Glutamatergic neuron (in vitro differentiated cells): ENCODE measurements around the gene IL12RB2. TPM values are rescaled to one million over a fixed set of nuclear protein-coding genes. Genes with fewer than 3 reads are reported as not detected.

Source experiments
- DNase-seq: peaks from one replicate; pipeline ENCODE4 v3.0.0; 2022
- H3K27ac Mint-ChIP-seq: one replicate; pipeline ENCODE4 v1.8.0; 2020; ENCODE audit warnings: mild to moderate bottlenecking, mixed read lengths, inconsistent platforms; ENCODE audit not compliant: unreplicated experiment
- H3K27me3 Mint-ChIP-seq: one replicate; pipeline ENCODE4 v1.8.0; 2020; ENCODE audit warnings: mild to moderate bottlenecking, moderate library complexity, mixed read lengths, inconsistent platforms; ENCODE audit not compliant: unreplicated experiment
- H3K36me3 Mint-ChIP-seq: one replicate; pipeline ENCODE4 v1.8.0; 2020; ENCODE audit warnings: mild to moderate bottlenecking, mixed read lengths, inconsistent platforms; ENCODE audit not compliant: unreplicated experiment
- H3K4me1 Mint-ChIP-seq: one replicate; pipeline ENCODE4 v1.8.0; 2020; ENCODE audit warnings: mild to moderate bottlenecking, low read depth, mixed read lengths, inconsistent platforms; ENCODE audit not compliant: unreplicated experiment
- H3K4me3 Mint-ChIP-seq: one replicate; pipeline ENCODE4 v1.8.0; 2020; ENCODE audit warnings: mild to moderate bottlenecking, mixed read lengths, inconsistent platforms; ENCODE audit not compliant: unreplicated experiment
- H3K9me3 Mint-ChIP-seq: one replicate; pipeline ENCODE4 v1.8.0; 2020; ENCODE audit warnings: mild to moderate bottlenecking, moderate library complexity, mixed read lengths, inconsistent platforms; ENCODE audit not compliant: unreplicated experiment
- total RNA-seq: library from RNA; stranded (reverse); fragmentation: NEBNext Ultra II Directional; extraction: Animal tissue kit (Norgen Biotek cat#: 25700); gene quantifications from one replicate; pipeline ENCODE4 v1.2.1, GENCODE V29; 2021; ENCODE audit not compliant: unreplicated experiment
- TF ChIP-seq, protein P1 (sequence below): fragments of 200-600 bp; sonication (generic); IDR thresholded peaks from one replicate; pipeline ENCODE4 v1.5.0; 2021; ENCODE audit not compliant: partially characterized antibody, unreplicated experiment

IL12RB2 gene
- total RNA-seq, 1 donor from 2014 or later = not detected

DNA sequence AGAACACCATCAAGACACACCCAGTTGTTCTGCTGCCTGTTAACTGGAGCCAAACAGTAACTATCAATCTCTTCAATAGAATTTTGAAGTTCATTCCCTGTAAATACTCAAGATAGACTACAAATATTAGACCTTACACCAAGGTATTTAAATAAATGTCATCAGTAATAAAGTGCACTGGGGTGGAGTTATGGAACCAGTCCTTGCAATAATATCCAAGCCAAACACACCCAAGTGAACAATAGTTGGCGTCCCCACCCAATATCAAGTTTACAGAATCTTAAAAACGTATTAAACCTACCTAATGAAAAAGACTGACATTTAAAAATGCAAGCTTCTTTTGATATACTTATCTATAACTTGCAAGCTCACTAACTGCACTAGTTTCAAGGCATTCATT, 119.8 kb downstream of the IL12RB2 start:
- no peak overlapping the region for H3K27ac Mint-ChIP-seq
- peaks cover 12% of the 10 kb centered on the region for H3K27me3 Mint-ChIP-seq
- peak overlapping the region; percentile 97 for H3K4me3 Mint-ChIP-seq
- DNase-seq = no peak
- H3K4me1 Mint-ChIP-seq = peaks cover 27% of the 10 kb centered on the region
- TF ChIP-seq, protein P1, sequence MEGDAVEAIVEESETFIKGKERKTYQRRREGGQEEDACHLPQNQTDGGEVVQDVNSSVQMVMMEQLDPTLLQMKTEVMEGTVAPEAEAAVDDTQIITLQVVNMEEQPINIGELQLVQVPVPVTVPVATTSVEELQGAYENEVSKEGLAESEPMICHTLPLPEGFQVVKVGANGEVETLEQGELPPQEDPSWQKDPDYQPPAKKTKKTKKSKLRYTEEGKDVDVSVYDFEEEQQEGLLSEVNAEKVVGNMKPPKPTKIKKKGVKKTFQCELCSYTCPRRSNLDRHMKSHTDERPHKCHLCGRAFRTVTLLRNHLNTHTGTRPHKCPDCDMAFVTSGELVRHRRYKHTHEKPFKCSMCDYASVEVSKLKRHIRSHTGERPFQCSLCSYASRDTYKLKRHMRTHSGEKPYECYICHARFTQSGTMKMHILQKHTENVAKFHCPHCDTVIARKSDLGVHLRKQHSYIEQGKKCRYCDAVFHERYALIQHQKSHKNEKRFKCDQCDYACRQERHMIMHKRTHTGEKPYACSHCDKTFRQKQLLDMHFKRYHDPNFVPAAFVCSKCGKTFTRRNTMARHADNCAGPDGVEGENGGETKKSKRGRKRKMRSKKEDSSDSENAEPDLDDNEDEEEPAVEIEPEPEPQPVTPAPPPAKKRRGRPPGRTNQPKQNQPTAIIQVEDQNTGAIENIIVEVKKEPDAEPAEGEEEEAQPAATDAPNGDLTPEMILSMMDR = no peak
- no peaks in the 10 kb centered on the region for H3K36me3 Mint-ChIP-seq
- peaks cover 14% of the 10 kb centered on the region for H3K9me3 Mint-ChIP-seq

DNA sequence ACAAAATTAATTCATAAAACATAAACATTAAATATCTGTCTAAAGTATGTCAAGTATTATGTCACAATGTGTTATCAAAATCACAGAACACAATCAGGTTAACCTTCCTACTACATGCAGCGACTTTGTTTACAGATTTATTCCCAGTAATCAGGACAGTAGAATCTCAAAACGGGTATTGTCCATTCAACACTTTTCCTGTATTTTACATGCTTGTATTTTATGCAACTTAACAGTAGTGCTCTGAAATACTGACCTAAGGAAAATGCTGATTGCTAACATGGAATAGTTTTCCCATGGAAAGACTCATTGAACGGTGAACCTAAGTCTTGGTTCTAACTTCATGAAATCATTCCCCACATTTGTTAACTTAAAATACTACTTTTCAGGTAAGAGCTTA, 120.3 kb downstream of the IL12RB2 start:
- Mint-ChIP-seq H3K36me3 (no peaks in the 10 kb centered on the region), H3K9me3 (peaks cover 14% of the 10 kb centered on the region), H3K4me1 (peaks cover 27% of the 10 kb centered on the region), H3K27ac (no peak overlapping the region), H3K27me3 (peaks cover 12% of the 10 kb centered on the region), H3K4me3 (peak overlapping the region; percentile 97)
- no peak for DNase-seq
- TF ChIP-seq, protein P1 = no peak

DNA sequence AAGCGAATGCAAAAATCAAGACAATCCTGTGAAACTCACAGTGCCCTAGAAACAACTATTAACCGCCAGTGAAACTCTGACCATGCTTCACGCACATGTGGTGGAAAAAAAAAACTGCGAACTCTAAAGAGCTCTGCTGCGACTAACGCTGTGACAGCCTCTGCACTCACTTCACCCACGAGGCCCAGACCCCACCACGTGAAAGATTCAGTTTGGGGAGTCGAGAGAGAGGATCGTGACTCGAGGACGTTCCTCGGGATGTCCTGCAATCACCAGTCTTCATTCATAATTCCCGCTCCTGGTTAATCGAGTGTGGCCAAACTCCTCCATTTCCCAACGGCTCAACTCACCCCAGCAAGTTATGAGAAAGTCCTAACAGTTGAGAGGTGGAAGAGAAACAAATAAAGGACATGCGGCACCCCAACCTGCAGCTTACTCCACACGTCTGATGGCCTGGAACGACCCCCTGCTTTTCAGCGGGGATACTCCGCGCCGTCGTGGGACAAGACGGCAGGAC, 121.4 kb downstream of the IL12RB2 start:
- Mint-ChIP-seq H3K36me3 (no peaks in the 10 kb centered on the region), H3K4me1 (peaks cover 27% of the 10 kb centered on the region), H3K9me3 (peaks cover 14% of the 10 kb centered on the region), H3K27me3 (peaks cover 12% of the 10 kb centered on the region), H3K4me3 (peak overlapping the region; percentile 97), H3K27ac (peak overlapping the region; percentile 82)
- no peak for DNase-seq
- TF ChIP-seq, protein P1 = no peak

DNA sequence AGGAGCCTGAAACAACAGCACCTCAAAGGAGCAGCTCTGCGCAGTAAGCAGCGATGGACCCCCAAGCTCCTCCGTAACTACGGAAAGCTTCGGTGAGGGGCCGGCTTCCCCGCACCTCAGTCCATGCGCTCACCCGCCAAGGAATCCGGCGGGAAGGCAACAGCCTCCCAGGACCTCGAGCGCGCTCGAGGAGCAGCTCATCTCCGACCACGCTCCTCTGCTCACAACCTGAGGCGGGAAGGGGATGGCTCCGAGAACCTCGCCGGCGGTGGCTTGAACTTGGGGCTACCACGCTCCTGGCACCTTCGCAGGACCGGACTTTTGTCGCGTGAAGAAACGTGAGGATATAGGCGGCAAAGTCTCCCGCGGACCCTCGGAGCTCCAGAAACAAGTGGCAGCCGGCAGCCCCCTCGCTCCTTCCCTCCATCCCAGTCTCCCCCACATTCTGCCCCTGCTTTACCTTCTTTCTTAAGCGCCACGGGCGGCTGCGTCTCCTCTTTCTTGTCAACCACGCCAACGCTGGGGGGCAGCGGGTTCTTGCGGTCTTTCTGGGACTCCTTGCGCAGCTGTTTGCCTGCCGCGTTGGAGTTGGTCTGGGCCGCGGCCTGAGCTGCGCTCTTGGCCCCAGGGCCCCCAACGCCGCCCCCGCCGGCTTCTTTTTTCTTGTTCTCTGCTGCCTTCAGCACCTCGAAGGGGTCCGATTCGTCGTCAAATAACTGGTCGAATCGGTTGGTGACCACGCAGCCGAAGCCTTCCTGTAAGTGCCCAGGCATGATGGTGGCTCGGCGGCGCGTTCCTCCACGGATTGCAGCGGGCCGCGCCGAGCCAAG, 122.1 kb downstream of the IL12RB2 start:
- Mint-ChIP-seq H3K36me3 (no peaks in the 10 kb centered on the region), H3K4me1 (peaks cover 27% of the 10 kb centered on the region)

More for the DNA sequence above, 122.1 kb downstream of the IL12RB2 start:
- TF ChIP-seq, protein P1 = no peak
- H3K4me3 Mint-ChIP-seq = peak overlapping the region; percentile 97
- H3K9me3 Mint-ChIP-seq = peaks cover 14% of the 10 kb centered on the region
- peak overlapping the region; percentile 97 for H3K27ac Mint-ChIP-seq
- DNase-seq = peak; percentile 61
- peaks cover 12% of the 10 kb centered on the region for H3K27me3 Mint-ChIP-seq
